GM19099 (cell line): ENCODE measurements around the gene MKNK1.

Experiments
- POLR2A ChIP-seq: IDR thresholded peaks from 3 replicates; pipeline ENCODE4 v1.6.1; 2011; ENCODE audit warnings: low read depth; ENCODE audit not compliant: insufficient read length; ENCODE audit errors: extremely low read depth

Gene MKNK1

DNA sequence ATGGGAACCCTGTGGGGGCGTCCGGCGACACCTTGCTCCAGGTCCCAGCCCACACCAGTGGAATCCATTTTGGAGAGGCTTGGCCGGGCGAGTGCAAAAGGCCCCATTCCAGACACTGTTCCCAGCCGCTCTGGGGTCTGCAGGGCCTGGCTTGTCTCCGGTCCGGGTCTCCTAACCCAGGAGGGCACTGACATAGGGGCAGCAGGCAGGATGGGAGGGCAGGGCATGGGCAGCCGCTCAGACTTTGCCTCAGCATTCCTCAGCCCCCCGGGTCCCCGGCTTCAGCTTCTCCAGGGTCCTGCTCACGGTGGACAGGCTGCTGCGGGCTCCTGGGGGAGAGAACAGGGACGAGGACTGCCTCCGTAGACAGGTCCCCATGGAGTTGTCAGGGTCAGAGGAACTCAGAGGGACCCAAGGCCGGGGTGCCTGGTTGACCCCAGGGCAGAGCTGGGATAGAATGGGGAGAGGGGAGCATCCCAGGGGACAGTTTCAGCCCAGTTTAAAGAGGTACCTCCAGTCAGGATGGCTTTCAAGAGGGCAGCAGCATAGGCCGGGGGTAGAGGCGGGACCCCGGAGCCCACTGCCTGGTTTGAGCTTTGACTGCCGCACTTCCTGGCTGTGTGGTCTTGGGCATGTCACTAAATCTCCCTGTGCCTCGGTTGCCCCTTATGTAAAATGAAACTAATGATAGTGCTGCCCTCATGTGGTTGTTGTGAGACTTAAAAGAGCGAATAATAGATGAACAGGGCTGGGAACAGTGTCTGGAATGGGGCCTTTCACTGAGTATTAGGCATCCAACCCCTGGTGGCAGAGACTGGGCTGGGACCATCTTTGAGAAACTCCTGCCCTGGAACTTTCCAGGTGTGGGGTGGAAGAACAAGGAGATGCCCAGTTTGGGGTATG lies 56.3 kb downstream of the MKNK1 start:
- no peak for TF ChIP-seq POLR2A

- no peak for TF ChIP-seq POLR2A
Measured at GRCh38 chr1:46546210-46546609, 57.9 kb downstream of the MKNK1 start.

DNA sequence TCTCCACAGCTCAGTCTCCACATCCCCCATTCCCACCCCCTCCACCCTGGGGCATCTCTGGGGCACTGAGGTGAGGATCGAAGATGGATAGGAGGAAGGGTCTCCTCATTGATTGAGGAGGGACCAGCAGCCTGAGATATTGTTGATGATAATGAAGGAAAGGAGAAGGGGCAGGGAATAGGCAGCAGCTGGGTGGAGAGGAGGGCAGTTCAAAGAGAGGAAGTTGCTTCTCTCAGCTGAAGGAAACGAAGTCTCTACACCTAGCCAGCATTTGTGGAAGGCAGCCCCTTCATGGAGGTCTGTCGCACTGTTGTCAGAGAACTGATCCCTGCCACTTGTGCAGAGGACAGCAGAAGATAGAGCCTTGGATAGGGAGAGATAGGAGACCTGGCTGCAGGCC lies 58.3 kb downstream of the MKNK1 start:
- no peak for TF ChIP-seq POLR2A

DNA sequence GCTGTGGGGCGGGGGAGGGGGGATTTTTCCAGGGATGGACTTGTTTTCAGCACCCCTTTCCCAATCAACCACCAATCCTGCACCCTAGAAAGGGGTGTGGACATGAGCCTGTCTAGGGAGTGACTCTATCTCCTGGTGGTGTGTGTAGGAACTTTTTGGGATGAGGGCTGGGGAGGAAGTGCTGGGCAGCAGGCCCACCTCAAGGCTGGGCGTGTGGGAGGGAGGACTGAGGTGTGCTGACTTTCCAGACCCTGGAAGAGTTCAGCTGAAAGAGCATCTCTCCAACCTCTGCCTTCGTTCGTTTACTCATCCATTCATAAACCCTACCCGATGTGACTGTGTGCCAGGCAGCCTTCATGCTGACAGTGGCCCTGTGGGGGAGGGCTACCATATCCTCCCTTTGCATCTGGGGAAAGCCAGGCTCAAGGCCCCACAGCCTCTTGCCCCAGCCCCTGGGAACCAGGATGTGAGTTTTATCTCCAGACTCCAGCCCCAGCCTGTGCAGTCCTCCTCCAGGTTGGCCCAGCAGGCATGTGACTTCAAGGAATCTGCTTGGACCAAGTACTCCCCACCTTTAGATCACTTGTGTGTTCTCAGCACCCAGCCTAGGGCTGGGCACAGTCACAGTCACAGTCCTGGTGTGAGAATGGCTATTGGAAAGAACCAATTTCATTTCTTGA lies 59.4 kb downstream of the MKNK1 start:
- no peak for TF ChIP-seq POLR2A

GRCh38 chr1:46543761-46544560 lies 60.1 kb downstream of the MKNK1 start:
- TF ChIP-seq POLR2A = no peak

GRCh38 chr1:46543382-46543760 lies 60.7 kb downstream of the MKNK1 start:
- TF ChIP-seq POLR2A = no peak

DNA sequence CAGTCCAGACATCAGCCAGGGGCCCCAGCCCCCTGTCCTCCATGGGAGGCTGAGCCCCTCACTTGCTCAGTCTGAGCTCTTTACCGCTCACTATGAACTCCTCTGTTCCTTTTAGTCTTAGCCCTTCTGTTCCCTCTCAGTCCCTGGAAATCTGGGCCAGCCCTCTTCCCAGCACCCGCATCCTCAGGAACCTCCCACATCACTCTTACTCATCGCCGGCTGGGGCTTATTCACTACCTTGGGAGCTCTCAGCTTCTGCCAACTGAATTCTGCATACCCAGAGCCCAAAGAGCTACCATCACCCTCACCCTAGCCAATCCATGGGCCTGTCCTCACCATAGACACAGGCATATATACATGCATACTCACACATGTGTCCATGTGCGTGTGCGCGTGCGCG lies 64.1 kb downstream of the MKNK1 start:
- no peak for TF ChIP-seq POLR2A

GRCh38 chr1:46538147-46538546 lies 65.9 kb downstream of the MKNK1 start:
- TF ChIP-seq POLR2A = no peak

- no peak for TF ChIP-seq POLR2A
Measured at GRCh38 chr1:46537651-46538050, 66.4 kb downstream of the MKNK1 start.

DNA sequence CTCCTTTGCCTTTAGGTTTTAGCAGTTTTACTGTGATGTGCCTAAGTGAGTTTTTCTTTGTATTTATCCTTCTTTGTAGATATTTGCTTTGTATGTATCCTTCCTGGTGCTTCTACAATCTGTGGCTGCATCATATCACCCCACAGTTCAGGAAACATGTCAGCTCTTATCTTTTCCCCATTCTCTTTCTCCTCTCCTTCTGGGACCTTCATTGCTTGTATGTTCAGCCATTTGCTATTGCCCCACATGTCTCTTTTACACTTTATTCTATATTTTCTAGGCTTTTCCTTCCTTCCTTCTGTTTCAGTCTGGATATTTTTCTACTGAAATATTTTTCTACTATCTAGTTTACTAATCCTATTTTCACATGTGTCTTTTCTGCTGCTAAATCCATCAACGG lies 67.5 kb downstream of the MKNK1 start:
- TF ChIP-seq POLR2A = no peak

DNA sequence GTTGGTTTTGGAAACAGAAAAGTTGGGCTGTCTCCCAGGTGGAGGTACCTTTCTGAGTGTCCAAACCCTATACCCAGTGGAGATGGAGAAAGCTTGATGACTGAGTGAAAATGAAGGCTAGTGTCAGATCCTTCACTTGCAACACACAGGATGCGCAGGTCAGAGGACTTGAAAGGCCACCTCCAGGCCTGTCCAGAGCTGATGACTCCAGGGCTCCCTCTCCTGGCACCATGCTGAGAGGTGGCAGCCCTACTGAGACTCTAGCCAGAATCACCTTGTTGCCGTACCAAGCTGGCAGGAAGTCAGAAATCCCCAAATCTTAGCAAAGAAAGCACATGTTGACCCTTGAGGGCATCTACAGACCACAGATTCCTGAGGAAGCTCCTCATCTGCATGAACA lies 69.0 kb downstream of the MKNK1 start:
- no peak for TF ChIP-seq POLR2A

DNA sequence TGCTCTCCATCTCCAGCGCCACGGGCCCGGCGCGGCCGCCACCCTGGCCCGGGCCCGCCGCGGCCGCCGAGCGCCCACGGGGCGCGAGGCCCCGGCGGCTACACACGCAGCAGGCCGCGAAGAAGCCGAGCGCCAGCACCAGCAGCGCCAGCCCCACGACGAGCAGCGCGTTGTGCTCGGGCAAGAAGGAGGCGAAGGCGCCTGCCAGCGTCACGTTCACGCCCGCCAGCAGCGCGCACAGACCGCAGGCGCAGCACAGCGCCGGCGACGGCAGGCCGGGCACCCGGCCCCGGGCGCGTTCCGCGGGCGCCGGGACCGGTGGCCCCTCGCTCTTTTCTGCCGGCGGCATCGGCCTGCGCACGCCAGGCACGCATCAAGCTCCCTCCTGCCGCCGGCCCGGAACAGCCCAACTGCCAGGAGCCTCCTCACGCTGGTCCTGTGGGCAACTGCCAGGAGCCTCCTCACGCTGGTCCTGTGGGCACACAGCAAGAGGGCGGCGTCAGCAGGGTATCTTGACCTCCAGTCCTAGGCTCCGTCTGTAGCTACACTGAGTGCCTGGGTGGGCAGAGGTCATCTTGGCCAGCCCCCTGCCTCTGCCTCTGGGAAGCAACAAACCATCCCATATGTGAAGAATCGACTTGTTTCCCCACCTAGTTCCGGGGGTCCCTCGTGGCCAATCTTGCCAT lies 70.7 kb downstream of the MKNK1 start:
- no peak for TF ChIP-seq POLR2A

DNA sequence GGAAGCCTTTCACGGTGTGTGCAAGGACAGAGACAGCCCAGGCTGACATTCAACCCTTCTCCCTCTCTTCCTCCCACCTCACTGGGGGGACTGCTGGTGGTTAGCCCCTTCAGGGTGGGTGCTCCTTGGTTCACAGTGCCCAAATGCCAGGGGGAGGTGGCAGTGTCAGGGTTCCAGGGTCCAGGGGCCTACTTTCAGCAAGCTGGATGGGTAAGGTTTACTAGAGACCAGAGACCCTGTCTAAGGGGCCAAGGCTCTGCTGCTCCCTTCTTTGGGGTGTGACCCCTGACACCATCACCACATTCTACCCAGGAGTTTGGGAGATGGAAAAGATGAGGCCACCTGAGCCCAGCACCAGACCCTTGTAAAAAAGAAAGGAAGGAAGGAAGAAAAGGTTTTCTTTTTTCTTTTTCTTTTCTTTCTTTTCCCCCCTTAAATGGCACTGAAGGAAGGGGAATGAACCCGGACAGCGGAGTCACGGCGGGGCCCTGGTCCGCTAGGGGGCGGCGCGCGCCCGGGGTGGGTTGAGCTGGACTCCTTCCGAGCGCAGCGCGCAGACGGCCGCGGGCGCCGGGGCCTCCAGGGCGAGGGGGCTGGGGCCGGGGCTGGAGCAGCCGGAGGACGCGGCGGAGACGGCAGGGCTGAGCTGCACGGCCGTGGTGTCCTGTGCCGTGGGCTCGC lies 71.4 kb downstream of the MKNK1 start:
- TF ChIP-seq POLR2A = no peak

- no peak for TF ChIP-seq POLR2A
Measured at GRCh38 chr1:46532095-46532494, 72.0 kb downstream of the MKNK1 start.
